CD8-positive, alpha-beta memory T cell (primary cell): ENCODE measurements around the gene CCDC190. TPM values are rescaled to one million over a fixed set of nuclear protein-coding genes. Genes with fewer than 3 reads are reported as not detected.
"Not testable (repeated sequence)": the region's sequence is repeated elsewhere in the genome, so short reads cannot be mapped to it uniquely, and the experiment has no call there.

ENCODE experiments used
- CTCF ChIA-PET: fragments of 350-600 bp; sonication (Branson Sonifier 250); formaldehyde crosslinking; loops from one replicate; lab custom pipeline; 2021; ENCODE audit warnings: antibody characterized with exemption; lab: Charles Lee
- POLR2A ChIA-PET: fragments of 350-600 bp; sonication (Branson Sonifier 250); formaldehyde crosslinking; loops from one replicate; lab custom pipeline; 2021; ENCODE audit warnings: antibody characterized with exemption; lab: Charles Lee
- DNase-seq, 5 donors: peaks; one replicate each; pipeline versions ENCODE4 v3.0.0 to v3.0.0-alpha.2; 2020 to 2022; ENCODE audit warnings: mixed read lengths in 1 of 5
- H3K27ac ChIP-seq: one replicate; pipeline ENCODE4 v1.7.0; 2013; ENCODE audit warnings: low read depth, mild to moderate bottlenecking, low read length, moderate library complexity
- H3K27me3 ChIP-seq: 2 replicates; pipeline ENCODE4 v1.7.0; 2013; ENCODE audit warnings: low read length, mild to moderate bottlenecking; ENCODE audit not compliant: insufficient read depth, poor library complexity, severe bottlenecking
- H3K36me3 ChIP-seq: 2 replicates; pipeline ENCODE4 v1.7.0; 2013; ENCODE audit warnings: mild to moderate bottlenecking, low read length, moderate library complexity; ENCODE audit not compliant: insufficient read depth
- H3K4me1 ChIP-seq: 2 replicates; pipeline ENCODE4 v1.7.0; 2013; ENCODE audit warnings: mild to moderate bottlenecking, low read length, moderate library complexity; ENCODE audit not compliant: insufficient read depth
- H3K4me3 ChIP-seq: 2 replicates; pipeline ENCODE4 v1.7.0; 2013; ENCODE audit warnings: mild to moderate bottlenecking, low read length
- H3K9me3 ChIP-seq: 2 replicates; pipeline ENCODE4 v1.7.0; 2013; ENCODE audit warnings: mild to moderate bottlenecking, low read length
- H3K27ac Mint-ChIP-seq, 8 donors: one replicate each; pipeline ENCODE4 v1.8.0; 2020 to 2021; ENCODE audit warnings: mixed read lengths in 8 of 8, mild to moderate bottlenecking in 6 of 8, inconsistent platforms in 3 of 8, moderate library complexity in 3 of 8
- H3K27me3 Mint-ChIP-seq, 2 donors: one replicate each; pipeline ENCODE4 v1.8.0; 2020 to 2021; ENCODE audit warnings: mixed read lengths in 2 of 2, mild to moderate bottlenecking in 1 of 2, moderate library complexity in 1 of 2
- H3K36me3 Mint-ChIP-seq, 3 donors: one replicate each; pipeline ENCODE4 v1.8.0; 2020 to 2021; ENCODE audit warnings: mixed read lengths in 3 of 3, inconsistent platforms in 1 of 3, mild to moderate bottlenecking in 1 of 3
- H3K4me1 Mint-ChIP-seq, 3 donors: one replicate each; pipeline ENCODE4 v1.8.0; 2020 to 2021; ENCODE audit warnings: mixed read lengths in 3 of 3, inconsistent platforms in 1 of 3, mild to moderate bottlenecking in 1 of 3
- H3K4me3 Mint-ChIP-seq, 7 donors: one replicate each; pipeline ENCODE4 v1.8.0; 2020 to 2021; ENCODE audit warnings: mixed read lengths in 7 of 7, mild to moderate bottlenecking in 6 of 7, moderate library complexity in 4 of 7, inconsistent platforms in 2 of 7
- H3K9me3 Mint-ChIP-seq, 5 donors: one replicate each; pipeline ENCODE4 v1.8.0; 2020 to 2022; ENCODE audit warnings: mixed read lengths in 5 of 5, mild to moderate bottlenecking in 3 of 5, moderate library complexity in 2 of 5, inconsistent platforms in 1 of 5
- polyA plus RNA-seq: library from polyadenylated mRNA; unstranded; fragments of 300-500 nt; fragmentation: Illumina TruSeq; gene quantifications from one replicate; pipeline ENCODE4 v1.2.3, GENCODE V29; 2021
- total RNA-seq, 2 experiments: library from RNA; stranded (reverse); gene quantifications; one replicate each; pipeline ENCODE4 v1.2.3, GENCODE V29; 2021

Gene CCDC190
- total and polyA plus RNA-seq, 3 experiments from 2014 or later = not detected

GRCh38 chr1:162873671-162874666, 13.0 kb upstream of the CCDC190 start:
- Mint-ChIP-seq H3K27me3 (peaks cover 2 to 42% of the 10 kb centered on the region in 2 donors), H3K36me3 (no peaks in the 10 kb centered on the region), H3K27ac (no peak overlapping the region), H3K4me1 (no peaks in the 10 kb centered on the region), H3K9me3 (peaks cover 2 to 38% (median 21%) of the 10 kb centered on the region in 5 donors), H3K4me3 (no peak overlapping the region)
- Histone ChIP-seq H3K27ac (no peak overlapping the region), H3K4me1 (no peaks in the 10 kb centered on the region), H3K9me3 (no peaks in the 10 kb centered on the region), H3K4me3 (no peak overlapping the region), H3K27me3 (peaks cover 8% of the 10 kb centered on the region), H3K36me3 (no peaks in the 10 kb centered on the region)
- ChIA-PET CTCF (no interaction called here), POLR2A (no interaction called here)
- no peak for DNase-seq

DNA sequence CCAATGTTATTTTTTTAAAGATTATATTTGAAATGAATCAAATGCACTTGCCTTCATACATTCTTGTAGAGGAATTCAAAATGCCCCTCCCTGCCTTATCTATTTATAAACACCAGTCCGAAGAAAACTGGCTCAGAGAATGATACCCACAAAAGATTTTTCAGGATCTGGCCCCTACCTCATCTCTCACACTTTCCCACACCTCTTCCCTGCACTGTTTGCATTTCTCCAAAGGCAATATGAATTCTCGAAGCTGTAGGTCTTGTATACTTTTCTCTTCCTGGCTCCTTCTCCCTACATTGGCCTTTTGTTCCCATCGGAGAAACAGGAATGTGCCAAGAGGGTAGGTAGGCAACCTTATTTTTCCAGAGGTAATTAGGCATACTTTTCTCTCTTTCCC, 12.0 kb upstream of the CCDC190 start:
- no peaks in the 10 kb centered on the region for H3K36me3 Mint-ChIP-seq
- no peaks in the 10 kb centered on the region for H3K4me1 ChIP-seq
- DNase-seq = no peak
- no peaks in the 10 kb centered on the region for H3K36me3 ChIP-seq
- H3K27ac ChIP-seq = no peak overlapping the region
- no peaks in the 10 kb centered on the region for H3K4me1 Mint-ChIP-seq
- H3K27ac Mint-ChIP-seq = no peak overlapping the region
- POLR2A ChIA-PET = no interaction called here
- CTCF ChIA-PET = no interaction called here
- no peak overlapping the region for H3K4me3 Mint-ChIP-seq
- H3K4me3 ChIP-seq = no peak overlapping the region
- peaks cover 8% of the 10 kb centered on the region for H3K27me3 ChIP-seq
- H3K9me3 ChIP-seq = no peaks in the 10 kb centered on the region
- H3K27me3 Mint-ChIP-seq = peaks cover 7 to 48% of the 10 kb centered on the region in 2 donors
- H3K9me3 Mint-ChIP-seq = peaks cover 2 to 38% (median 21%) of the 10 kb centered on the region in 5 donors

GRCh38 chr1:162871417-162871816, 10.4 kb upstream of the CCDC190 start:
- POLR2A ChIA-PET, H3K27ac Mint-ChIP-seq, H3K4me3 Mint-ChIP-seq, H3K27me3 ChIP-seq, H3K27ac ChIP-seq, H3K36me3 Mint-ChIP-seq, H3K4me1 ChIP-seq, H3K9me3 ChIP-seq, H3K4me3 ChIP-seq, CTCF ChIA-PET, DNase-seq, H3K36me3 ChIP-seq, H3K4me1 Mint-ChIP-seq: not testable (repeated sequence)
- peaks cover 0 to 38% (median 21%) of the 10 kb centered on the region in 5 donors for H3K9me3 Mint-ChIP-seq
- peaks cover 9 to 42% of the 10 kb centered on the region in 2 donors for H3K27me3 Mint-ChIP-seq

DNA sequence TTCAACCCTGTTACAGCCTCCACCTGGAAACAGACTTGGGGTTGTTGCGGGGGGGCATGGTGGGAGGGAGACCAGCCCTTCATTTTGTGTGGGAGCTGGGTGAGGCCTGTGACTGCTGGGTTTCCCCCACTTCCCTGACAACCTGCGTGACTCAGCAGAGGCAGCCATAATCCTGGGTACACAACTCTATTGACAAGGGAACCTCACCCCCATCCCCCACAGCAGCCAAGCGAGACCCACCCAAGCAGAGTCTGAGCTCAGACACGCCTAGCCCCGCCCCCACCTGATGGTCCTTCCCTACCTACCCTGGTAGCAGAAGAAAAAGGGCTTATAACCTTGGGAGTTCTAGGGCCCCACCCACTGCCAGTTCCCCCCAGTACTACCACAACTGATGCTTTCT, 8.0 kb upstream of the CCDC190 start:
- Histone ChIP-seq H3K4me1 (no peaks in the 10 kb centered on the region), H3K4me3 (no peak overlapping the region), H3K36me3 (no peaks in the 10 kb centered on the region), H3K9me3 (no peaks in the 10 kb centered on the region), H3K27me3 (no peaks in the 10 kb centered on the region), H3K27ac (no peak overlapping the region)
- H3K4me3 Mint-ChIP-seq = peak overlapping the region in 1 of 7 donors; percentile 13
- H3K9me3 Mint-ChIP-seq = peaks cover 0 to 38% (median 21%) of the 10 kb centered on the region in 5 donors
- no peaks in the 10 kb centered on the region for H3K36me3 Mint-ChIP-seq
- H3K4me1 Mint-ChIP-seq = no peaks in the 10 kb centered on the region
- no peak for DNase-seq
- peaks cover 9 to 39% of the 10 kb centered on the region in 2 donors for H3K27me3 Mint-ChIP-seq
- H3K27ac Mint-ChIP-seq = no peak overlapping the region
- POLR2A ChIA-PET = interaction anchor here (0.7 kb wide), 1 partner anchor 37 kb away, joined by 12 read pairs; no protein-coding TSS in a partner anchor
- CTCF ChIA-PET = no interaction called here

DNA sequence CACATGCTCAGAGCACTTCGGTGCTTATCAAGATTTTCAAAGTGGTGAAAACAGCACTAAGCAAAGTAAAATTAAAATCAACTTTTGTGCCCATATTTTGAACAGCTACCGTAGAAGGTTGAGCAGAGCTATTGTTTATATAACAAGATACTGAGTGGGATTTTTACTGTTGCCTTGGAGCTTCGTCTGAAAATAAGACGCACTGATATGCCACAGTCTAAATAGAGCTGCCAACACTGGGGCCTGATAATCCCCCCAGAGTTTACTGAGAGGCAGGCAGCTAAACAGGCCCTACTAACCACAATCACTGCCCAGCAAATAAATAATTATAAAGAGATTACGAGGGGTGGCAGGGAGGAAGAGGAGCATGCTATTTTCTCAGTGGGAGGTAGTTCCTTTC, 650 bp upstream of the CCDC190 start:
- POLR2A ChIA-PET = no interaction called here
- no peaks in the 10 kb centered on the region for H3K4me1 ChIP-seq
- DNase-seq = no peak
- no peaks in the 10 kb centered on the region for H3K9me3 ChIP-seq
- CTCF ChIA-PET = interaction anchor here (1.7 kb wide), 1 partner anchor 13 kb away, joined by 5 read pairs; no protein-coding TSS in a partner anchor
- H3K36me3 ChIP-seq = no peaks in the 10 kb centered on the region
- H3K27ac ChIP-seq = no peak overlapping the region
- Mint-ChIP-seq H3K4me1 (no peaks in the 10 kb centered on the region), H3K36me3 (no peaks in the 10 kb centered on the region), H3K9me3 (peaks cover 0 to 3% (median 0%) of the 10 kb centered on the region in 5 donors), H3K27ac (no peak overlapping the region), H3K27me3 (peaks cover 25 to 32% of the 10 kb centered on the region in 2 donors), H3K4me3 (no peak overlapping the region)
- H3K27me3 ChIP-seq = no peaks in the 10 kb centered on the region
- no peak overlapping the region for H3K4me3 ChIP-seq

DNA sequence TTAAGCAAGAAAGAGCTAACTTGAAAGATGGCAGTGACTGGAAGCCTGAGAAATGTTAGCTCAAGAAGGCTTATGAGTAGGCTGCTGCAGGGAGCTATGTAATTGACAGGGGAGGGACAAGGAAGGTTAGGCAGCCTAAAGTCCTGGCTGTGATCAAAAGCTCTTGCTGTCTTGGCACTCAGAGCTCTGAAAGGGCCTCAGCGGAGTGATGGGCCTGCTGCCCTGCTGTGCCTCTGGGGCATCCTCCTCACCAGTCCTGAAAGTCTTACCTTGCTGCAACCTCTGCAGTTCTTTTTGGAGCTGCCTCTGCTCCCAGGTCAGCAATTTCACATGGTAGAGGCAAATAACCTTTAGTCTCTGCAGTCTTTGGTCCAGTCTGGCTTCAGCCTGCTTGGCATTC, 1.8 kb downstream of the CCDC190 start:
- H3K36me3 Mint-ChIP-seq = no peaks in the 10 kb centered on the region
- DNase-seq = no peak

DNA sequence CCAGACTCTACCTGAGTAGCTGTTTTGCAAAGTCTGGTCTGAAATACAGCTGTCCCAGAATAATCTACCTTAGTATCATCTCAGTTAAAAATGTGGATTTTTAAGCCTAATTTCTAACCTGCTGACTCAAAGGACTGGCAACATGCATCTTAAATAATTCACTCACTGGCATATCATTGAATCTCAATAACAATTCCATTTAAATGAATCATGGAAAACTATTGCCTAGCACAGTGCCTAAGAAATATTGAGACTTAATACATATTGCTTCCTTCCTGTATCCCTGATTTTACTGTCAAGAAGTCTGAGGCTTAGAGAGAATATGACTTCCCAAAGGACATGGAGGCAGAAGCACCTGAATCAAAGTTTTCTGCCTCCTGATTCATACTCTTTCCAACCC, 3.1 kb downstream of the CCDC190 start:
- Mint-ChIP-seq H3K27ac (no peak overlapping the region), H3K36me3 (no peaks in the 10 kb centered on the region), H3K9me3 (no peaks in the 10 kb centered on the region), H3K27me3 (peaks cover 12 to 17% of the 10 kb centered on the region in 2 donors), H3K4me3 (no peak overlapping the region), H3K4me1 (no peaks in the 10 kb centered on the region)
- Histone ChIP-seq H3K36me3 (no peaks in the 10 kb centered on the region), H3K9me3 (no peaks in the 10 kb centered on the region), H3K4me1 (no peaks in the 10 kb centered on the region), H3K27ac (no peak overlapping the region), H3K27me3 (no peaks in the 10 kb centered on the region), H3K4me3 (no peak overlapping the region)
- no peak for DNase-seq
- CTCF ChIA-PET = no interaction called here
- POLR2A ChIA-PET = no interaction called here

More for the DNA sequence above, 1.8 kb downstream of the CCDC190 start:
- Histone ChIP-seq H3K4me3 (no peak overlapping the region), H3K9me3 (no peaks in the 10 kb centered on the region), H3K36me3 (no peaks in the 10 kb centered on the region), H3K4me1 (no peaks in the 10 kb centered on the region), H3K27ac (no peak overlapping the region), H3K27me3 (no peaks in the 10 kb centered on the region)
- Mint-ChIP-seq H3K4me3 (no peak overlapping the region), H3K27me3 (peaks cover 19 to 25% of the 10 kb centered on the region in 2 donors), H3K27ac (no peak overlapping the region), H3K4me1 (no peaks in the 10 kb centered on the region), H3K9me3 (peaks cover 0 to 3% (median 0%) of the 10 kb centered on the region in 5 donors)
- CTCF ChIA-PET = interaction anchor here (1.1 kb wide), 1 partner anchor 11 kb away, joined by 4 read pairs; no protein-coding TSS in a partner anchor
- POLR2A ChIA-PET = no interaction called here

GRCh38 chr1:162856260-162856659, 4.7 kb downstream of the CCDC190 start:
- H3K4me3 Mint-ChIP-seq = no peak overlapping the region

More at GRCh38 chr1:162856260-162856659, 4.7 kb downstream of the CCDC190 start:
- Mint-ChIP-seq H3K36me3 (no peaks in the 10 kb centered on the region), H3K9me3 (no peaks in the 10 kb centered on the region), H3K27me3 (peaks cover 6 to 11% of the 10 kb centered on the region in 2 donors), H3K27ac (no peak overlapping the region), H3K4me1 (no peaks in the 10 kb centered on the region)
- Histone ChIP-seq H3K4me3 (no peak overlapping the region), H3K27ac (no peak overlapping the region), H3K4me1 (no peaks in the 10 kb centered on the region), H3K27me3 (no peaks in the 10 kb centered on the region), H3K36me3 (no peaks in the 10 kb centered on the region), H3K9me3 (no peaks in the 10 kb centered on the region)
- CTCF ChIA-PET = no interaction called here
- DNase-seq = no peak
- POLR2A ChIA-PET = no interaction called here
